SK-N-SH treated with all-trans-retinoic acid at 6 μM for 48 hours (cell line): ENCODE measurements around the gene PHF21B.

Experiments
- PATZ1 ChIP-seq: fragments of 250-450 bp; sonication (Bioruptor Pico); IDR thresholded peaks from 2 replicates; pipeline ENCODE4 v1.8.0; 2020; ENCODE audit warnings: mild to moderate bottlenecking, moderate library complexity, borderline replicate concordance
- POU6F1 ChIP-seq: fragments of 250-450 bp; sonication (Bioruptor Pico); IDR thresholded peaks from 2 replicates; pipeline ENCODE4 v1.8.0; 2021; ENCODE audit warnings: low read depth, mild to moderate bottlenecking, moderate library complexity, borderline replicate concordance

- TF ChIP-seq POU6F1 (CRISPR knock-in tag), result no peak
- no peak for TF ChIP-seq PATZ1 (CRISPR knock-in tag)
Observed at GRCh38 chr22:44985906-44986527, 23.8 kb downstream of the PHF21B start.
